Osteocyte (in vitro differentiated cells): Measurements from ENCODE around the gene IL11. TPM values are rescaled to one million over a fixed set of nuclear protein-coding genes. Genes with fewer than 3 reads are reported as not detected.
"Not testable (repeated sequence)": the region's sequence is repeated elsewhere in the genome, so short reads cannot be mapped to it uniquely, and the experiment has no call there.

ENCODE experiments used
- DNase-seq: peaks from one replicate; pipeline ENCODE4 v3.0.0; 2021; ENCODE audit warnings: mixed read lengths; ENCODE audit not compliant: unreplicated experiment; ENCODE audit errors: extremely low spot score
- H3K27ac Mint-ChIP-seq: one replicate; pipeline ENCODE4 v1.8.0; 2021; ENCODE audit warnings: mild to moderate bottlenecking, mixed read lengths; ENCODE audit not compliant: unreplicated experiment
- H3K27me3 Mint-ChIP-seq: one replicate; pipeline ENCODE4 v1.8.0; 2021; ENCODE audit warnings: mixed read lengths; ENCODE audit not compliant: unreplicated experiment
- H3K36me3 Mint-ChIP-seq: one replicate; pipeline ENCODE4 v1.8.0; 2021; ENCODE audit warnings: mixed read lengths; ENCODE audit not compliant: unreplicated experiment
- H3K4me1 Mint-ChIP-seq: one replicate; pipeline ENCODE4 v1.8.0; 2021; ENCODE audit warnings: mixed read lengths; ENCODE audit not compliant: unreplicated experiment
- H3K4me3 Mint-ChIP-seq: one replicate; pipeline ENCODE4 v1.8.0; 2021; ENCODE audit warnings: mild to moderate bottlenecking, moderate library complexity, mixed read lengths; ENCODE audit not compliant: unreplicated experiment
- H3K9me3 Mint-ChIP-seq: one replicate; pipeline ENCODE4 v1.8.0; 2021; ENCODE audit warnings: mixed read lengths; ENCODE audit not compliant: unreplicated experiment
- CTCF ChIP-seq: fragments of 200-600 bp; sonication (generic); IDR thresholded peaks from 2 replicates; pipeline ENCODE4 v1.5.0; 2021; ENCODE audit warnings: antibody characterized with exemption, mild to moderate bottlenecking, moderate library complexity
- long read RNA-seq: library from polyadenylated mRNA; unstranded; transcript quantifications from one replicate; pipeline ENCODE4 v2.0.0, GENCODE V29; 2021
- total RNA-seq: library from RNA; stranded (reverse); gene quantifications from 2 replicates; pipeline ENCODE4 v1.2.1, GENCODE V29; 2021

IL11 gene
- total RNA-seq, result 0.91 and 1.0 TPM in 2 replicates
- long read RNA-seq, result 0 reads

- H3K4me1 Mint-ChIP-seq, result peaks cover 34% of the 10 kb centered on the region
- no peaks in the 10 kb centered on the region for H3K27me3 Mint-ChIP-seq
- no peak for TF ChIP-seq CTCF
- H3K36me3 Mint-ChIP-seq, result no peaks in the 10 kb centered on the region
- no peaks in the 10 kb centered on the region for H3K9me3 Mint-ChIP-seq
- H3K4me3 Mint-ChIP-seq, result peak within 1 kb of the TSS; percentile 74
- H3K27ac Mint-ChIP-seq, result peak within 1 kb of the TSS; percentile 69
- DNase-seq, result no peak
Measured at GRCh38 chr19:55370305-55370988, at the start of gene IL11. Gene IL11 (minus strand): TSS chr19:55370463. CDS start chr19:55370310, 153 bp downstream.

DNA sequence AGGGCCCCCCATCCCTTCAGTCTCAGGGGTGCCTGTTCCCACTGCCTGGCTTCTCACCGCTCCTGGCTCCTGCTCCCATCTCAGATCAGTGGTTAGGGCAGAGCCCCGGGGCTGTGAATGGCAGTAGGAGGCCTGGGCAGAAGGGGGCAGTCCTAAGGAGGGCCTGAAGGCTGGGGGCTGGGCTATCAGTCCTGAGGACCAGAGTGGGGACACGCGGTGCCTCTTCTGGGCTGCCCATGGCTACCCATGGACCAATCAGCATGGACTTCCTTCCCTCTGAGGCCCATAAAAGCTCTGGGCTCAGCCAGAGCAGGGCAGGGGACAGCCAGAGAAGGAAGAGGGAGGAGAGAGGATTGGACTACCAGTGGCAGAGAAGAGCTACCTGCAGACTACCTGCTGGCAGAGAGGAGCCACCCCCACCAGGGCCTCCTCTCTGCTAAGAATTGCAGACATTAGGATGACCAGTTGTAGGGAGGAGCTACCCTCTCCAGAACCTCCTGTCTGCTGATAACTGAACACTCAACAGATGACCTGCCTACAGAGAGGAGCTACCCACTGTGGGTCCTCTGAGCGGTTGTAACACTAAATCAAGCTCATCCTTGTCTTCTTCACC lies 49.5 kb upstream of the IL11 start:
- Mint-ChIP-seq H3K27me3 (peaks cover 23% of the 10 kb centered on the region), H3K9me3 (no peaks in the 10 kb centered on the region), H3K4me3 (no peak overlapping the region), H3K36me3 (no peaks in the 10 kb centered on the region), H3K4me1 (no peaks in the 10 kb centered on the region), H3K27ac (no peak overlapping the region)
- DNase-seq, result no peak
- TF ChIP-seq CTCF, result no peak

DNA sequence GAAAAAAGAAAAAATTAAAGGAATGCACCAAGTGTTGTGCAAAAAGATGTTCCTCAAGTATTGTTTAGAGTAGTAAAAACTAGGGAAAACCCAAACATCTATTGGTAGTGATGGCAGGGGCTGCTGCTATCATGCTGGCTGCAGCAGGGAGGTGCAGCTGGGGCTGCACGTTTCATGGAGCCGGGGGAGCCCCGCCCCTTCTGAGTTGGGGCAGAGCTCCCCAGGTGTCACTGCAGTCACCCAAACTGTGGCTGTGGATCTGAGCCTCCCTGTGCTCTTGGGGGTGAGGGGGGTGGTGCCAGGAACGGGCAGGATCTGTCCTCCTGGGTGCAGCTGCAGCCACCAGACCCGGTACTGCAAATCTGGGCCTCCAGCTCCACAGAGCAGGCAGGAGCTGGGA lies 48.8 kb upstream of the IL11 start:
- Mint-ChIP-seq H3K9me3 (no peaks in the 10 kb centered on the region), H3K27ac (no peak overlapping the region), H3K36me3 (no peaks in the 10 kb centered on the region), H3K4me1 (no peaks in the 10 kb centered on the region), H3K4me3 (no peak overlapping the region), H3K27me3 (peaks cover 19% of the 10 kb centered on the region)
- no peak for TF ChIP-seq CTCF
- DNase-seq, result no peak

DNA sequence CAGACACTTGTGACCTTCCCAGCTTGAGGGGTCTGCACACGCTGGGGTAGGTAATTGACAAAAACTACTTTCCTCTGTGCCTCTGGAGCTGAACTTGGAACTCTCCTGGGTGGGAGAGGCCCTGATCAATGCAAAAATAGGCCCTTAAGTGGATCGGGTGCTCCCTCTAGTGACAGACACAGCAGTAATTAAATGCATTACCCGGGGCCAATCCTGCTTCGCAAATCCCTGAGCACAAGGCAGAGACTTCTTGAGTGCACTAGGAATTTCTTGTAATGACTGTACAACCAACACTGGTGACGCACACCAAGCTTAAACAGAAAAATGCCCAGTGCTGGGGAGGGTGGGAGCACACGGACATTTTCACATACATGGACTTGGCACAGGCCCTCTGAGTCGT lies 47.9 kb upstream of the IL11 start:
- Mint-ChIP-seq H3K4me1 (no peaks in the 10 kb centered on the region), H3K36me3 (no peaks in the 10 kb centered on the region), H3K4me3 (no peak overlapping the region), H3K27me3 (peaks cover 14% of the 10 kb centered on the region), H3K9me3 (no peaks in the 10 kb centered on the region), H3K27ac (no peak overlapping the region)
- TF ChIP-seq CTCF, result peak; percentile 84
- no peak for DNase-seq

GRCh38 chr19:55410168-55410567 lies 39.9 kb upstream of the IL11 start:
- peaks cover 6% of the 10 kb centered on the region for H3K27me3 Mint-ChIP-seq

GRCh38 chr19:55409179-55409578 lies 38.9 kb upstream of the IL11 start:
- not testable (repeated sequence) for H3K36me3 Mint-ChIP-seq, DNase-seq
- H3K27ac Mint-ChIP-seq, result peak overlapping the region; percentile 98

More at GRCh38 chr19:55410168-55410567, 39.9 kb upstream of the IL11 start:
- Mint-ChIP-seq H3K4me3 (no peak overlapping the region), H3K4me1 (peaks cover 19% of the 10 kb centered on the region), H3K36me3 (peaks cover 9% of the 10 kb centered on the region), H3K27ac (peak overlapping the region; percentile 68), H3K9me3 (no peaks in the 10 kb centered on the region)
- no peak for TF ChIP-seq CTCF
- no peak for DNase-seq

More at GRCh38 chr19:55409179-55409578, 38.9 kb upstream of the IL11 start:
- H3K4me1 Mint-ChIP-seq, result peaks cover 19% of the 10 kb centered on the region
- not testable (repeated sequence) for H3K9me3 Mint-ChIP-seq, H3K4me3 Mint-ChIP-seq, H3K27me3 Mint-ChIP-seq
